ENCODE results near the gene FBXL5.

DNA sequence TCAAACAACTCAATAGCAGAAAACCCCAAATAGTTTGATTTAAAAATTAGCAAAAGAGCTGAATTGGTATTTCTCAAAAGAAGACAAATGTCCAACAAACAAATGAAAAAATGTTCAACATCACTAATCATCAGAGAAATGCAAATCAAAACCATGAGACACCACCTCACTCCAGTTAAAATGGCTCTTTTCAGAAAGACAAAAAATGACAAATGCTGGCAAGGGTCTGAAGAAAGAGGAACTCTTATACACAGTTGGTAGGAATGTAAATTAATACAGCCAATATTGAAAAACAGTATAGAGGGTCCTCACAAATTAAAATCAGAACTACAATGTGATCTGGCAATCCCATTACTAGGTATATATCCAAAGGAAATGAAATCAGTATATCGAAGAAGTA is 70.4 kb downstream of the FBXL5 start:
- TF ChIP-seq, protein P1, sequence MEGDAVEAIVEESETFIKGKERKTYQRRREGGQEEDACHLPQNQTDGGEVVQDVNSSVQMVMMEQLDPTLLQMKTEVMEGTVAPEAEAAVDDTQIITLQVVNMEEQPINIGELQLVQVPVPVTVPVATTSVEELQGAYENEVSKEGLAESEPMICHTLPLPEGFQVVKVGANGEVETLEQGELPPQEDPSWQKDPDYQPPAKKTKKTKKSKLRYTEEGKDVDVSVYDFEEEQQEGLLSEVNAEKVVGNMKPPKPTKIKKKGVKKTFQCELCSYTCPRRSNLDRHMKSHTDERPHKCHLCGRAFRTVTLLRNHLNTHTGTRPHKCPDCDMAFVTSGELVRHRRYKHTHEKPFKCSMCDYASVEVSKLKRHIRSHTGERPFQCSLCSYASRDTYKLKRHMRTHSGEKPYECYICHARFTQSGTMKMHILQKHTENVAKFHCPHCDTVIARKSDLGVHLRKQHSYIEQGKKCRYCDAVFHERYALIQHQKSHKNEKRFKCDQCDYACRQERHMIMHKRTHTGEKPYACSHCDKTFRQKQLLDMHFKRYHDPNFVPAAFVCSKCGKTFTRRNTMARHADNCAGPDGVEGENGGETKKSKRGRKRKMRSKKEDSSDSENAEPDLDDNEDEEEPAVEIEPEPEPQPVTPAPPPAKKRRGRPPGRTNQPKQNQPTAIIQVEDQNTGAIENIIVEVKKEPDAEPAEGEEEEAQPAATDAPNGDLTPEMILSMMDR (conservative IDR thresholded peaks at IDR 0.05; ENCODE audit: low read depth, low read length): no peak
- no peak for TF ChIP-seq EZH2 (IDR thresholded peaks at IDR 0.05; ENCODE audit: borderline replicate concordance, low read depth, low read length, poor library complexity, severe bottlenecking)
